22Rv1 (cell line): ENCODE results near the gene MACROH2A1.

ENCODE experiments used
- H3K27ac ChIP-seq: fragments of 450-650 bp; 2 replicates; pipeline ENCODE4 v1.5.1; 2017
- ZFX ChIP-seq: fragments of 450-650 bp; IDR thresholded peaks from 2 replicates; pipeline ENCODE4 v1.6.1; 2017; ENCODE audit warnings: antibody characterized with exemption, borderline replicate concordance
- TF ChIP-seq, protein P1 (sequence below): fragments of 450-650 bp; IDR thresholded peaks from 2 replicates; pipeline ENCODE4 v1.5.1; 2017; ENCODE audit warnings: mild to moderate bottlenecking

Gene MACROH2A1

DNA sequence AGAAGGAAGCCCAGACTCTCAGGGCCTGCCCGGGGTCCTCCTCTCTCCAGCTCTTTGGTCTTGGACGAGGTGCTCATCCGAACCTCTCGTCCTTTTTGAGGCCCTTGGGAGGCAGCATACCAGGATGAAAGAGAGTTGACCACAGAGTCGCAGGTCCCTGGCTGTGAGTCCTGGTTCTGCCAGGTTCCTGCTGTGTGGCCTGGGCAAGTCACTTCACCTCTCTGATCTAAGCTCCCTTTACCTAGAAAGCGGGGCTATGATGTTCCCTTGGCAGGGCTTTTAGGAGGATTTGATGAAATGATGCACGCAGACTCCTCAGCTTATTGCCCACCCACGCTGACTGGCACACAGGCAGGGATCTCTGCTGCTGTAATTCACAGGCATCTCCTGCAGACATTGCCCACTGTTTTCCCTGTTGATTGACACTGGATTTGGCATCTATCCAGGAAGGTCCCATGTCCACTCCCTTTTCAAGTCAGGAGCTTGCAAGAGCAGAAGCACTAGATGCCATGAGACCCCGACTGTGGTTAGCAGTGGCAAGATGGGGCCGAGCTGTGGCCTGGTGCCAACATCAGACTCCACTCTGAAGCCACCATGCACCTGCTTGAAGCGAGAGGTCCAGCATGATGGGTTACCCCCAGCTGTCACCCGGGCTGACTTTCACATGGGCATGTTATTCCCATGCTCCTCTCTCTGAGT is 71.5 kb downstream of the MACROH2A1 start:
- TF ChIP-seq ZFX: no peak
- TF ChIP-seq, protein P1, sequence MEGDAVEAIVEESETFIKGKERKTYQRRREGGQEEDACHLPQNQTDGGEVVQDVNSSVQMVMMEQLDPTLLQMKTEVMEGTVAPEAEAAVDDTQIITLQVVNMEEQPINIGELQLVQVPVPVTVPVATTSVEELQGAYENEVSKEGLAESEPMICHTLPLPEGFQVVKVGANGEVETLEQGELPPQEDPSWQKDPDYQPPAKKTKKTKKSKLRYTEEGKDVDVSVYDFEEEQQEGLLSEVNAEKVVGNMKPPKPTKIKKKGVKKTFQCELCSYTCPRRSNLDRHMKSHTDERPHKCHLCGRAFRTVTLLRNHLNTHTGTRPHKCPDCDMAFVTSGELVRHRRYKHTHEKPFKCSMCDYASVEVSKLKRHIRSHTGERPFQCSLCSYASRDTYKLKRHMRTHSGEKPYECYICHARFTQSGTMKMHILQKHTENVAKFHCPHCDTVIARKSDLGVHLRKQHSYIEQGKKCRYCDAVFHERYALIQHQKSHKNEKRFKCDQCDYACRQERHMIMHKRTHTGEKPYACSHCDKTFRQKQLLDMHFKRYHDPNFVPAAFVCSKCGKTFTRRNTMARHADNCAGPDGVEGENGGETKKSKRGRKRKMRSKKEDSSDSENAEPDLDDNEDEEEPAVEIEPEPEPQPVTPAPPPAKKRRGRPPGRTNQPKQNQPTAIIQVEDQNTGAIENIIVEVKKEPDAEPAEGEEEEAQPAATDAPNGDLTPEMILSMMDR: no peak
- H3K27ac ChIP-seq: no peak overlapping the region

DNA sequence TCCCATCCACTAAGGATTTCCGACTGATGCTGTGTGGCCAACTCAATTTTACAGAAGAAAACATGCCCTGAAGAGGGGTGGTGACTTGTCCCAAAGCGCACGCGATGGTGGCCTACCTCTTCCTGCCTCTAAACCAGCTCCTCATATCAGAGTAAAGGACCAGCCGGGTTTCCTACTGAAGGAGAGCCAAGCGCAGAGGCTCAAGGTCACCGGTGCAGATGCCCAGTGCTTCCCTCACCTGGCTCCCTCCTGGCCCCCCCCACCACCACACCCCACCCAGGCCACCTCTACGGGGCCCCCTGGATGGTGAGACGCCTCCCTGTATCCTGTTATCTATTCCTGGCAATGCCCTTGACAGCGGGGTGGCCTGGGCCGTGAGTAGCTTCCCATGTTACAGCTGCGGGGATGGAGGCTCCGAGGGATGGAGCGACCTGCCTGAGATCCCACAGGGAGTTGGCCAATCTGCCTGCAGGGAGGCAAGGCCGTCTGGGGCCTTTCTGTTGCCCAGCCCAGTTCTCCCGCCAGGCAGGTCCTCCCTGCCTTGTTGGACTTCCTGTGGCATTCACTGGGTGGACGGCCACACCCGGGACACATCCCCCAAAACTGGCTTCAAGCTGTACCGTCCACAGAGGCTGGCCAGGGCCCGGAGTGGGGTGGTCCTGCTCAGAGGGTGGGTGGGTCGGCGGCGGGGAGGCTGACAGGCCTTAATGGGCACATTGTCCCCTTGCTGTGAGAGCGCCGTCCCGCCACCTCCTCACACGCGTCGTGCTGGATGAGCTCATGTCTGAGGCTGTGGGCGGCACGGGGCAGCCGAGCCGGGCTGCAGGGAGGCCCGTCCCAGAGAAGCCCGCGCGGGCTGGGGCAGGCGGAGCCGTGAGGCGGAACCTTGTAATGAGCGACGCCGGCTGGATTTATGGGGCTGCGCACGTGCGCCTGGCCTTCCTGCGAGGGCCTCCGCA is 72.5 kb downstream of the MACROH2A1 start:
- TF ChIP-seq, protein P1: no peak
- TF ChIP-seq ZFX: no peak
- no peak overlapping the region for H3K27ac ChIP-seq

GRCh38 chr5:135324897-135325650 is 74.0 kb downstream of the MACROH2A1 start:
- TF ChIP-seq, protein P1: no peak
- TF ChIP-seq ZFX: no peak
- H3K27ac ChIP-seq: no peak overlapping the region

GRCh38 chr5:135324160-135324559 is 74.9 kb downstream of the MACROH2A1 start:
- peak overlapping the region; percentile 22; the same call in 1 of the 2 replicates for H3K27ac ChIP-seq
- TF ChIP-seq, protein P1: no peak
- TF ChIP-seq ZFX: no peak

- no peak for TF ChIP-seq ZFX
- TF ChIP-seq, protein P1: no peak
- peak overlapping the region; percentile 22; the same call in 1 of the 2 replicates for H3K27ac ChIP-seq
These were observed 75.3 kb downstream of the MACROH2A1 start for GRCh38 chr5:135323701-135324132.

- TF ChIP-seq, protein P1: no peak
- TF ChIP-seq ZFX: no peak
- H3K27ac ChIP-seq: no peak overlapping the region
These were observed 75.8 kb downstream of the MACROH2A1 start for GRCh38 chr5:135323227-135323626.
